ENCODE results near the gene MAD1L1.

- TF ChIP-seq CTCF (conservative IDR thresholded peaks at IDR 0.05; ENCODE audit: low read depth, low read length): no peak
- no peak for TF ChIP-seq RAD21 (IDR thresholded peaks at IDR 0.05; ENCODE audit: low read length)
- TF ChIP-seq POLR2A (IDR thresholded peaks at IDR 0.05; ENCODE audit: low read depth, low read length): no peak
- no peak for TF ChIP-seq BHLHE40 (IDR thresholded peaks at IDR 0.05; ENCODE audit: low read depth, low read length)
- no peak for TF ChIP-seq SMC3 (IDR thresholded peaks at IDR 0.05; ENCODE audit: low read depth, low read length)
- no peak for TF ChIP-seq MAFK (IDR thresholded peaks at IDR 0.05; ENCODE audit: low read depth, low read length)
Measured at GRCh38 chr7:1845536-1846311, 387.0 kb downstream of the MAD1L1 start.
